ENCODE results near the gene HLA-DQA1. TPM values are rescaled to one million over a fixed set of nuclear protein-coding genes. Genes with fewer than 3 reads are reported as not detected.
"Not testable (repeated sequence)": the region's sequence is repeated elsewhere in the genome, so short reads cannot be mapped to it uniquely, and the experiment has no call there.

The HLA-DQA1 gene
- total and polyA plus RNA-seq, 10 of the 15 experiments (the other 5 are each of a cell fraction or from before 2014, with no cell fraction given), result 289 to 1,769 (median 460) TPM

DNA sequence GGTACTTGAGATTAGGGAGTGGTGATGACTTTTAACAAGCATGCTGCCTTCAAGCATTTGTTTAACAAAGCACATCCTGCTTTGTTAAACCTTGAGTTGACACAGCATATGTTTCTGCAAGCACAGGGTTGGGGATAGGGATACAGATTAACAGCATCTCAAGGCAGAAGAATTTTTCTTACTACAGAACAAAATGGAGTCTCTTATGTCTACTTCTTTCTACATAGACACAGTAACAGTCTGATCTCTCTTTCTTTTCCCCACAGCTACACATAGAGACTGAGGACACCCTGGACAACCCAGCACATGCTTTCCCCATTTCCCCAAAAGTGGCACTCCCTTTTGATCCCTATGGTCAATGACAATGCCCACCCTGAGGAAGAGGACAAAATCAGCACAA lies 20.6 kb downstream of the HLA-DQA1 start:
- H3K27ac ChIP-seq (ENCODE audit: control insufficient read depth, insufficient read depth); H3K4me3 ChIP-seq; H3K27me3 ChIP-seq (replicated peaks in 1 of 2; ENCODE audit: control insufficient read depth in 2 of 2, insufficient read depth in 2 of 2, low read length in 1 of 2); BruUV-seq (replicated peaks); intact Hi-C loops (cut with micrococcal nuclease; ENCODE audit: unreplicated experiment); H4K20me1 ChIP-seq (ENCODE audit: control insufficient read depth, insufficient read depth); H3K9me3 ChIP-seq (replicated peaks; ENCODE audit: control insufficient read depth, insufficient read depth, low read length); H3K36me3 ChIP-seq (ENCODE audit: control insufficient read depth in 2 of 2, insufficient read depth in 2 of 2, low read length in 1 of 2); H3K79me2 ChIP-seq (ENCODE audit: control insufficient read depth, insufficient read depth, low read length); H3K4me1 ChIP-seq (ENCODE audit: control insufficient read depth, insufficient read depth, low read length); DNase-seq (ENCODE audit: low read depth, low spot score); in situ Hi-C loops (cut with MboI); H3K9ac ChIP-seq (ENCODE audit: control insufficient read depth, insufficient read depth, low read length); FAIRE-seq; H3K4me2 ChIP-seq (ENCODE audit: control insufficient read depth, insufficient read depth); H2AFZ ChIP-seq (ENCODE audit: control insufficient read depth, low read depth, low read length); ATAC-seq: not testable (repeated sequence)
- CTCF ChIA-PET, result interaction anchor here (1.2 kb wide), 1 partner anchor 11 kb away, joined by 4 read pairs; no protein-coding TSS in a partner anchor
- POLR2A ChIA-PET, result interaction anchor here (1.0 kb wide), 1 partner anchor 9 kb away, joined by 4 read pairs; the partner anchor contains the start of gene HLA-DQB1
- SMC1A ChIA-PET (ENCODE audit: uncharacterized antibody, unreplicated experiment), result interaction anchor here (1.0 kb wide), 1 partner anchor 74 kb away, joined by 3 read pairs; no protein-coding TSS in a partner anchor
- TF ChIP-seq ZNF592 (IDR thresholded peaks at IDR 0.05) (0 out of 2 replicates have a peak, but pooled peaks have one; percentile 55), ZNF687 (IDR thresholded peaks at IDR 0.05) (peak; percentile 66), ZBED1 (IDR thresholded peaks at IDR 0.05; ENCODE audit: borderline replicate concordance) (0 out of 2 replicates have a peak, but pooled peaks have one; percentile 18)
- RAD21 ChIA-PET (ENCODE audit: unreplicated experiment), result interaction anchor here (0.9 kb wide), 1 partner anchor 33 kb away, joined by 3 read pairs; no protein-coding TSS in a partner anchor
